ENCODE data around the gene POLL. TPM values are rescaled to one million over a fixed set of nuclear protein-coding genes. Genes with fewer than 3 reads are reported as not detected.

The POLL gene
- total RNA-seq = 16.0 and 17.3 TPM in 2 replicates

DNA sequence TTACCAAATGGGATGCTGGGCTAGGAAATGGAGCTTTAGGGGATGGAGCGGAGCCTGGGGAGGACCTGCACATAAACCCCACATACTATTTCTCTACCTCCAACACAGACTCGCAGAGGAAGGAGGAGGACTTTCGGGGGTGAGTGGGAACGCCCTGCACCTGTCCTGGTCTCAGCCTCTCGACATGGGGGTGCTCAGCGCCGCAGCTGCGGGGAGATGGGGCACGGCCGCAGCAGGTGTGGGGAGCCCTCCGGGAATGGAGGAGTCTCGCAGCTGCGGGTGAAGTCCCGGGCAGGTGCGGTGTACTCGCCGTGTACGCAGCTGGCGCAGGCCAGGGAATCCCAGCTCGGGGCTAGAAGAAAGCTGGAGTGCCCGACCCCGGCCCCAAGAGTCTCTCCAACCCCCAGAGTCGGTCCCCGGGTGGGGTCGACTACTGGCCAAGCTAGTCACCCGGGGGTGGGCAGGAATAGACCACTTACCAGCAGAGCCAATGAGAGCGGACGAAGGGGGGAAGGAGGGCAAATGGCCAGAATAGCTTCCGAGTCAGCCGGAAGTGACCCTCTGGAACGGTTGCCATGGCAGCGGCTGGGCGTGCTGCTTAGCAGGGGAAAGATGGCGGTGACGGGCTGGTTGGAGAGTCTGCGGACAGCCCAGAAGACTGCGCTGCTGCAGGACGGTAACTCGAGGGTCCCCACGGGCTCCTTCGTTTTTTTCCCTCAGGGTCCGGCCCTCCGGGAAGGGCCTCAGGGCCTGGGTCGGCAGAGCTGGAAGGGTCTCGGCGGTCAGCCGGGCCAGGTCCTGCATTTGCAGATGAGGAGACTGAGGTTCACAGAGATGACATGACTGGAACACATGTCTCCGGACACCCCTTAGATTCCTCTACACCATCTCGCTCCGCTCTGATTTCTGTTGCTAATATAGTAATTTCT lies at the start of gene POLL, which contains the start of gene DPCD:
Gene POLL (minus strand): TSS at position 533 of the 929 bp plus-strand sequence. CDS start 897 bp downstream, outside the sequence.
Gene DPCD (plus strand): TSS at position 597 of the 929 bp plus-strand sequence. CDS start 16 bp downstream, at position 613.

Other genes with a start within 250 kb of the POLL start
- 7.0 and 13.1 TPM in 2 replicates for gene BTRC, start 234.1 kb downstream of the POLL start, total RNA-seq
- gene DPCD, start 64 bp upstream of the POLL start, total RNA-seq = 38.6 and 45.8 TPM in 2 replicates
- gene FBXW4, start 106.9 kb upstream of the POLL start, total RNA-seq = 14.8 and 15.7 TPM in 2 replicates
- gene FGF8, start 187.9 kb upstream of the POLL start, total RNA-seq = not detected in 2 replicates
- gene NPM3, start 195.2 kb upstream of the POLL start, total RNA-seq = 58.3 and 62.8 TPM in 2 replicates
- gene OGA, start 230.2 kb upstream of the POLL start, total RNA-seq = 36.9 and 41.5 TPM in 2 replicates